Heart left ventricle (tissue), 16 donors: ENCODE measurements around the gene ID3. TPM values are rescaled to one million over a fixed set of nuclear protein-coding genes. Genes with fewer than 3 reads are reported as not detected.

Source experiments
- ATAC-seq, 4 donors: fragments of 200-7000 bp; cut with Tn5 transposase; one replicate each; pipeline ENCODE4 v1.9.1; 2020 to 2022; ENCODE audit warnings: moderate library complexity in 4 of 4, mild to moderate bottlenecking in 3 of 4, moderate number of reproducible peaks in 1 of 4
- DNase-seq, 5 donors: peaks; one replicate each; pipeline ENCODE4 v3.0.0-alpha.2; 2020
- H3K27ac ChIP-seq, 12 donors: fragments of 200-600 bp; sonication (generic) in 4 of 12; one replicate each; pipeline versions ENCODE4 v1.5.0 to v1.8.0; 2016 to 2022; ENCODE audit warnings: mild to moderate bottlenecking in 2 of 12
- H3K27me3 ChIP-seq, 9 donors: fragments of 200-600 bp; sonication (generic) in 2 of 9; one replicate each; pipeline versions ENCODE4 v1.5.1 to v1.8.0; 2016 to 2022; ENCODE audit warnings: mild to moderate bottlenecking in 3 of 9
- H3K36me3 ChIP-seq, 9 donors: fragments of 200-600 bp; sonication (generic) in 2 of 9; one replicate each; pipeline versions ENCODE4 v1.5.0 to v1.8.0; 2018 to 2022; ENCODE audit warnings: mild to moderate bottlenecking in 2 of 9
- H3K4me1 ChIP-seq, 12 donors: fragments of 200-600 bp; sonication (generic) in 4 of 12; one replicate each; pipeline versions ENCODE4 v1.5.0 to v1.8.0; 2016 to 2022; ENCODE audit warnings: mild to moderate bottlenecking in 3 of 12
- H3K4me3 ChIP-seq, 12 donors: fragments of 200-600 bp; sonication (generic) in 4 of 12; one replicate each; pipeline versions ENCODE4 v1.5.0 to v1.8.0; 2017 to 2022; ENCODE audit warnings: mild to moderate bottlenecking in 9 of 12, moderate library complexity in 4 of 12
- H3K9me3 ChIP-seq, 12 donors: fragments of 200-600 bp; sonication (generic) in 4 of 12; one replicate each; pipeline versions ENCODE4 v1.5.0 to v1.8.0; 2016 to 2022; ENCODE audit warnings: mild to moderate bottlenecking in 1 of 12
- CTCF ChIP-seq, 12 donors: fragments of 200-600 bp; sonication (generic) in 4 of 12; IDR thresholded peaks; one replicate each; pipeline versions ENCODE4 v1.5.0 to v1.8.0; 2018 to 2022; ENCODE audit warnings: antibody characterized with exemption in 12 of 12, mild to moderate bottlenecking in 5 of 12
- POLR2A ChIP-seq, 2 donors: fragments of 450-650 bp; IDR thresholded peaks; one replicate each; pipeline ENCODE4 v1.6.1; 2017; ENCODE audit warnings: antibody characterized with exemption in 2 of 2, mild to moderate bottlenecking in 2 of 2, moderate library complexity in 2 of 2
- WGBS, 4 donors: extraction: QIAGEN DNeasy Blood & Tissue Kit in 2 of 4; methylation state at CpG; one replicate each; pipeline versions ENCODE4 v1.1.5 to v1.1.7; 2013 to 2018; 5-methylcytosine and 5-hydroxymethylcytosine counted together
- intact Hi-C, 10 donors: fragments of 100-400 bp; cut with DNase I; formaldehyde crosslinking; loops; one replicate each; pipeline versions ENCODE4 v1.11.1 to v1.14.2; 2022
- polyA plus RNA-seq, 2 donors: library from polyadenylated mRNA; stranded (reverse); fragments of 200-250 nt; gene quantifications; one replicate each; pipeline ENCODE4 v1.2.3, GENCODE V29; 2013
- total RNA-seq, 9 donors: library from RNA; depleted of rRNA in 2 of 9; stranded (reverse); fragments of >200 nt in 2 of 9; fragmentation: NEBNext Ultra II Directional in 3 of 9; extraction: Animal tissue kit (Norgen Biotek cat#: 25700) in 3 of 9; gene quantifications; one replicate each; pipeline versions ENCODE4 v1.1.0 to v1.2.4, GENCODE V29; 2016 to 2023
- donor health status: ischemic (EF 13 %, LVEDD 7.1; RV severe dilation, severe dysfunction).
- donor health status: healthy with polysubstance abuse.
- donor health status: DM: no; HTN: yes; CAD: no.
- donor health status: DM: no; HTN: no; CAD: no.
- donor health status: ischemic (EF 25% LVEDD 6.9; RV normal size, moderate dysfunction).
- donor health status: ischemic (EF 25% LVEDD 5.7; RV mildly dilated, moderate dysfunction).
- donor health status: healthy.
- donor health status: DM: yes; HTN: yes; CAD: no.
- donor health status: ischemic (EF 35%, LVEDD 5.7; RV mildly dilated, moderate dysfunction).
- donor health status: nonischemic (EF 11% LVEDD 7.7; RV severe dilation, severe dysfunction).
- donor health status: DM: yes; HTN: yes; CAD: no.
- donor health status: PGD.
- donor health status: ischemic (EF 29% LVEDD 5.4; RV normal size, mild dysfunction).
- donor health status: nonischemic (EF 23%, LVEDD 6.1; RV moderate dilation, normal function).

ID3 gene
- total and polyA plus RNA-seq, 11 donors, result 55.3 to 185 (median 91.0) TPM

- intact Hi-C loops, result loop anchor here in 2 of 10 donors (5.0 to 10.0 kb wide), 2 partner anchors 77 to 195 kb away; no protein-coding TSS in a partner anchor
- H3K4me1 ChIP-seq, result peaks cover 4 to 82% (median 57%) of the 10 kb centered on the region in 12 donors
- H3K9me3 ChIP-seq, result no peaks in the 10 kb centered on the region
- WGBS, 4 donors, result 7 to 17% (median 11%) methylated on average over 6 of the region's 6 CpGs
- H3K36me3 ChIP-seq, result peaks cover 0 to 25% (median 14%) of the 10 kb centered on the region in 9 donors
- TF ChIP-seq CTCF (IDR thresholded peaks at IDR 0.05) (no peak), POLR2A (IDR thresholded peaks at IDR 0.05) (no peak)
- H3K27me3 ChIP-seq, result no peaks in the 10 kb centered on the region
- DNase-seq (no peak), ATAC-seq (no peak)
- H3K4me3 ChIP-seq, result peak overlapping the region in 11 of 12 donors; percentile 75 to 92 (median 80)
- peak overlapping the region; percentile 83 to 97 (median 94) for H3K27ac ChIP-seq
Measured at GRCh38 chr1:23559985-23560741, 862 bp upstream of the ID3 start.

GRCh38 chr1:23558872-23559135 lies 497 bp downstream of the ID3 start:
- TF ChIP-seq CTCF (IDR thresholded peaks at IDR 0.05) (no peak), POLR2A (IDR thresholded peaks at IDR 0.05) (no peak)
- Histone ChIP-seq H3K36me3 (peaks cover 0 to 25% (median 14%) of the 10 kb centered on the region in 9 donors), H3K4me3 (peak overlapping the region; percentile 60 to 92 (median 79)), H3K9me3 (no peaks in the 10 kb centered on the region), H3K27ac (peak overlapping the region; percentile 83 to 97 (median 94)), H3K4me1 (peaks cover 4 to 88% (median 60%) of the 10 kb centered on the region in 12 donors), H3K27me3 (peaks cover 0 to 2% (median 0%) of the 10 kb centered on the region in 9 donors)
- WGBS, 4 donors, result 1% methylated on average over 13 to 14 of the region's 14 CpGs
- intact Hi-C loops, result loop anchor here in 2 of 10 donors (5.0 to 10.0 kb wide), 2 partner anchors 78 to 196 kb away; no protein-coding TSS in a partner anchor
- no peak for DNase-seq
- ATAC-seq, result no peak

DNA sequence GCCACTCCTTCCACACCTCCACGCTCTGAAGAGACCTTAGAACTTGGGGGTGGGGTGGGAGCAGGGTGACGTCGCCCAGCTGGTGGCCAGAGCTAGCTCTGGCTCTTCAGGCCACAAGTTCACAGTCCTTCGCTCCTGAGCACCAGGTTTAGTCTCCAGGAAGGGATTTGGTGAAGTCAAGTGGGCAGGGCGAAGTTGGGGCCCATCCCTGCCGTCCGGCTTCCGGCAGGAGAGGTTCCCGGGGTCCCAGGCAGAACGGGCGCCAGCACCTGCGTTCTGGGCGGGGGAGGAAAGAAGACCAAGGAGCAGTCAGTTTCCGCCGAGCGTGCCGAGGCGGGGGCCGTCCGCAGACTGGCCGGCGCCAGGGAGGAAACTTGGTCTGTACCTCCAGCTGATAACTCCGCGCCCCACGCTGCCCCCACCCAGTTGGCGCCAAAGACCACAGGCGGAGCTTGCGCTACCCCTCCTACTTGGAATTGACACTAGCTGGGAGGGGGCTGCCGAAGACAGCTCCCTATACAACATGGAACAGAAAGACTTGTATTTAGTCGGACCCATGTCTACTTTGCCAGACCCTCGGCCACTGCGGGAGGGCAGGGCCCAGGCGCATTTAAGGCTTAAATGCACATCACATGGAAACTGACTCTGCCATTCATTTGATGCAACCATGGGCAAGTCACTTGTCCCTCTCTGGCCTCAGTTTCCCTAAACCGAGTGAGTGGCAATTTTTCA lies 995 bp downstream of the ID3 start:
- peaks cover 0 to 7% (median 0%) of the 10 kb centered on the region in 9 donors for H3K27me3 ChIP-seq
- peak overlapping the region; percentile 83 to 97 (median 94) for H3K27ac ChIP-seq
- WGBS, 4 donors, result 6 to 25% (median 12%) methylated on average over 7 to 34 of the region's 34 CpGs
- TF ChIP-seq POLR2A (IDR thresholded peaks at IDR 0.05) (peak in 1 of 2 donors; percentile 55), CTCF (IDR thresholded peaks at IDR 0.05) (no peak)
- intact Hi-C loops, result loop anchor here in 2 of 10 donors (5.0 to 10.0 kb wide), 2 partner anchors 79 to 196 kb away; no protein-coding TSS in a partner anchor
- DNase-seq (peak; percentile 75 to 84 (median 81)), ATAC-seq (peak in 3 of 4 donors; percentile 3 to 25 (median 4))
- peak overlapping the region; percentile 60 to 92 (median 79) for H3K4me3 ChIP-seq
- H3K4me1 ChIP-seq, result peaks cover 4 to 88% (median 60%) of the 10 kb centered on the region in 12 donors
- H3K9me3 ChIP-seq, result no peaks in the 10 kb centered on the region
- peaks cover 0 to 25% (median 14%) of the 10 kb centered on the region in 9 donors for H3K36me3 ChIP-seq
